Neural progenitor cell (in vitro differentiated cells): ENCODE data around the gene SAPCD2. TPM values are rescaled to one million over a fixed set of nuclear protein-coding genes. Genes with fewer than 3 reads are reported as not detected.

Source experiments
- DNase-seq: peaks from one replicate; pipeline ENCODE4 v3.0.0-alpha.2; 2016; ENCODE audit warnings: low spot score
- H2AFZ ChIP-seq: fragments of 200-600 bp; sonication (generic); replicated peaks from 2 replicates; pipeline ENCODE4 v1.6.1; 2016; ENCODE audit warnings: antibody characterized with exemption
- H3F3A ChIP-seq: fragments of 200-600 bp; sonication (generic); 2 replicates; pipeline ENCODE4 v1.6.1; 2016; ENCODE audit warnings: antibody characterized with exemption, low read depth
- H3K27ac ChIP-seq: fragments of 200-600 bp; sonication (generic); 2 replicates; pipeline ENCODE4 v1.5.1; 2016; ENCODE audit warnings: mild to moderate bottlenecking
- H3K27me3 ChIP-seq: fragments of 200-600 bp; sonication (generic); 2 replicates; pipeline ENCODE4 v1.6.1; 2016; ENCODE audit warnings: mild to moderate bottlenecking, moderate library complexity
- H3K36me3 ChIP-seq: fragments of 200-600 bp; sonication (generic); 2 replicates; pipeline ENCODE4 v1.5.1; 2016
- H3K4me1 ChIP-seq: fragments of 200-600 bp; sonication (generic); 2 replicates; pipeline ENCODE4 v1.6.1; 2016; ENCODE audit warnings: mixed run types
- H3K4me2 ChIP-seq: fragments of 200-600 bp; sonication (generic); 2 replicates; pipeline ENCODE4 v1.6.1; 2016
- H3K4me3 ChIP-seq: fragments of 200-600 bp; sonication (generic); 2 replicates; pipeline ENCODE4 v1.5.1; 2016
- H3K79me2 ChIP-seq: fragments of 200-600 bp; sonication (generic); 2 replicates; pipeline ENCODE4 v1.6.1; 2016; ENCODE audit warnings: low read depth
- H3K9ac ChIP-seq: fragments of 200-600 bp; sonication (generic); 2 replicates; pipeline ENCODE4 v1.6.1; 2016
- H3K9me3 ChIP-seq: fragments of 200-600 bp; sonication (generic); 2 replicates; pipeline ENCODE4 v1.5.1; 2016; ENCODE audit warnings: low read depth
- H4K20me1 ChIP-seq: fragments of 200-600 bp; sonication (generic); 2 replicates; pipeline ENCODE4 v1.6.1; 2016; ENCODE audit warnings: low read depth
- H3K27ac Mint-ChIP-seq: 3 replicates; pipeline ENCODE4 v1.8.0; 2021; ENCODE audit warnings: mixed read lengths
- H3K27me3 Mint-ChIP-seq: 2 replicates; pipeline ENCODE4 v1.8.0; 2022; ENCODE audit warnings: low read depth, mild to moderate bottlenecking, inconsistent platforms, moderate library complexity, mixed read lengths; ENCODE audit not compliant: insufficient read depth
- H3K36me3 Mint-ChIP-seq: 3 replicates; pipeline ENCODE4 v1.8.0; 2021; ENCODE audit warnings: mixed read lengths
- H3K4me1 Mint-ChIP-seq: 3 replicates; pipeline ENCODE4 v1.8.0; 2021; ENCODE audit warnings: mixed read lengths
- H3K4me3 Mint-ChIP-seq: 3 replicates; pipeline ENCODE4 v1.8.0; 2021; ENCODE audit warnings: mild to moderate bottlenecking, moderate library complexity, mixed read lengths
- H3K9me3 Mint-ChIP-seq: 3 replicates; pipeline ENCODE4 v1.8.0; 2020; ENCODE audit warnings: mixed read lengths
- EZH2 ChIP-seq: fragments of 200-600 bp; sonication (generic); IDR thresholded peaks from 2 replicates; pipeline ENCODE4 v1.6.1; 2017; ENCODE audit warnings: antibody characterized with exemption, mild to moderate bottlenecking, moderate library complexity
- EZH2phosphoT487 ChIP-seq: fragments of 200-600 bp; sonication (generic); IDR thresholded peaks from 2 replicates; pipeline ENCODE4 v1.6.1; 2017; ENCODE audit warnings: antibody characterized with exemption
- total RNA-seq: library from RNA; depleted of rRNA; stranded (reverse); fragments of >200 nt; gene quantifications from 2 replicates; pipeline ENCODE4 v1.2.3, GENCODE V29; 2015; ENCODE audit warnings: low replicate concordance
- TF ChIP-seq, protein P1 (sequence below): fragments of 200-600 bp; sonication (generic); IDR thresholded peaks from 2 replicates; pipeline ENCODE4 v1.5.1; 2017; ENCODE audit warnings: antibody characterized with exemption, mild to moderate bottlenecking

Gene SAPCD2
- total RNA-seq, 1 donor from 2014 or later: 5.7 TPM

DNA sequence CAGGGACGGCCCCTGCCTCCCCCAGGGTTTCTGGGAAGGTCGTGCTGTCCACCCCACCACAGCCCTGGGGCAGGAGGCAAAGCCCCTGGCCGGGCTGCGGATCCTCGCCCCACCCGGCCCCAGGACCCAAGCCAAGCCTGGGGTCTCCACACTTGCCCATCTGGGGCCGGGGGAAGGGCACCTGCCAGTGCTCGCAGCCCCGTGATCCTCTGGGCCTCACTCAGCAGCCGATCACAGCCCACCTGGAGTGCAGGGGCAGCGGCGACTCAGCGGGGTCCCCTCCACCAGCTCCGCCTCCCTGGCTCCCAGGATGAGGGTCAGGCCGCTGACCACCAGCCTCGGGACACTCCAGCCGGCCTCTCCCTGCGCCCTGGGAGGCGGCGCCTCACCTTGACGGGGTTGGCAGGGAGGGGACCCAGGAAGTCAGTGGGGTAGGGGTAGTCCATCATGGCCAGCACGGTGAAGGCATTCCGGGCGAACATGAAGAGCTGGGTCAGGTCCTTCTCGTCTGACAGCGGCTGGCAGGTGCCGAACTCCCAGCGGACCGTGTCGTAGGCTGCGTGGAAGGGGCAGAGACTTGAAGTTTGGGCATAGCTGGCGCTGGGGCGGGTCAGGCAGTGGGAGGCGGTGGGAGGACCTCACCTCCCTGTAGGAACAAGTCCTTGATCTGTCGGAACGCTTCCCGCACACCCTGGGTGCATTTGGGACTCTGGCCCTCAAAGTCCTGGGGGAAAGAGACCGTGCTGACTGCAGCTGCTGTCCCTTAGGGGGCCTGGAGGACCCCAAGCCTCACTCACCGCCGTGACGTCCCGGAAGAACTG is 42.4 kb upstream of the SAPCD2 start:
- H3K4me3 Mint-ChIP-seq: peak overlapping the region; percentile 77
- TF ChIP-seq EZH2phosphoT487 (no peak), EZH2 (no peak)
- TF ChIP-seq, protein P1, sequence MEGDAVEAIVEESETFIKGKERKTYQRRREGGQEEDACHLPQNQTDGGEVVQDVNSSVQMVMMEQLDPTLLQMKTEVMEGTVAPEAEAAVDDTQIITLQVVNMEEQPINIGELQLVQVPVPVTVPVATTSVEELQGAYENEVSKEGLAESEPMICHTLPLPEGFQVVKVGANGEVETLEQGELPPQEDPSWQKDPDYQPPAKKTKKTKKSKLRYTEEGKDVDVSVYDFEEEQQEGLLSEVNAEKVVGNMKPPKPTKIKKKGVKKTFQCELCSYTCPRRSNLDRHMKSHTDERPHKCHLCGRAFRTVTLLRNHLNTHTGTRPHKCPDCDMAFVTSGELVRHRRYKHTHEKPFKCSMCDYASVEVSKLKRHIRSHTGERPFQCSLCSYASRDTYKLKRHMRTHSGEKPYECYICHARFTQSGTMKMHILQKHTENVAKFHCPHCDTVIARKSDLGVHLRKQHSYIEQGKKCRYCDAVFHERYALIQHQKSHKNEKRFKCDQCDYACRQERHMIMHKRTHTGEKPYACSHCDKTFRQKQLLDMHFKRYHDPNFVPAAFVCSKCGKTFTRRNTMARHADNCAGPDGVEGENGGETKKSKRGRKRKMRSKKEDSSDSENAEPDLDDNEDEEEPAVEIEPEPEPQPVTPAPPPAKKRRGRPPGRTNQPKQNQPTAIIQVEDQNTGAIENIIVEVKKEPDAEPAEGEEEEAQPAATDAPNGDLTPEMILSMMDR: no peak

DNA sequence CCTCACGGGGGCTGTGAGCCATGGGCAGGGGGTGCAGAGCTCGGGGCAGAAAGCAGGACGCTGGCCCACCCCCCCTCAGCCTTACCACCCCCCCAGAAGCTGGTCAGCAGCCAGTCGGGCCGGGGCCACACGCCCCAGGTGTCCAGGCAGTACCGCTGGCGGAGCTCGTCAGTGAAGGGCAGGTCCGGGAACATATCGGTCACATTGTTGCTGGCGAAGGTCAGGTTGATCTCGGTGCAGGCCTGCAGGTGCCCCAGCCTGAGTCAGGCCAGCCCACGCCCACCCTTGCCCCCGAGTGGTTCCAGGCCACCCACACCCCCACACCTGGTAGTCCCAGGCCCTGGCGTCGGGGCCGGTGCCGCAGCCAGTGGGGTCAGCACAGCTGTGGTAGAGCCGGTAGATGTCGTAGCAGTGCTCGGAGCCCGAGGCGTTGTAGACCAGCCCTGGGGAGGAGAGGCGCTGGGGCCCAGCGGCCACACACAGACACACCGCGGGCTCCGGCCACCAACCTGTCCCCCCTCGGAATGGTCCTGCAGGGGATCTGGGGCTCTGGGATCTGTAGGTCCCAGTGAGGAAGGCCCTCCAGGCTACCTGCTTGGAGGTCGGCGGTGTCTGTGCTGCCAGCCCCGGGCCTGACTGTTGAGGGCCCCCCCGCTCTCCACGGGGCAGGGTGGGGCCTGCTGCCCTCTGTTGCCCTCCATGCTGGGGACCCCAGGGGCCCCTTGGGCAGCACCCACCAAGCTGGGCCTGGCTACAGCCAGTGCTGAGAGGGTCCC is 41.6 kb upstream of the SAPCD2 start:
- Mint-ChIP-seq H3K4me1 (no peaks in the 10 kb centered on the region), H3K36me3 (no peaks in the 10 kb centered on the region), H3K27me3 (peaks cover 13% of the 10 kb centered on the region), H3K9me3 (no peaks in the 10 kb centered on the region), H3K4me3 (no peak overlapping the region), H3K27ac (no peak overlapping the region)
- Histone ChIP-seq H3K4me2 (no peak overlapping the region), H4K20me1 (no peaks in the 10 kb centered on the region), H3K9me3 (no peaks in the 10 kb centered on the region), H2AFZ (no peak overlapping the region), H3F3A (no peaks in the 10 kb centered on the region), H3K9ac (no peak overlapping the region), H3K36me3 (no peaks in the 10 kb centered on the region), H3K27me3 (peaks cover 48% of the 10 kb centered on the region), H3K27ac (no peak overlapping the region), H3K4me1 (peaks cover 8% of the 10 kb centered on the region), H3K79me2 (no peaks in the 10 kb centered on the region), H3K4me3 (no peak overlapping the region)
- DNase-seq: no peak
- TF ChIP-seq EZH2 (no peak), EZH2phosphoT487 (no peak)
- TF ChIP-seq, protein P1: no peak

More for the DNA sequence above, 42.4 kb upstream of the SAPCD2 start:
- no peaks in the 10 kb centered on the region for H3K36me3 Mint-ChIP-seq
- Histone ChIP-seq H3K4me1 (peaks cover 8% of the 10 kb centered on the region), H3K79me2 (no peaks in the 10 kb centered on the region), H3K27ac (no peak overlapping the region), H3K4me2 (no peak overlapping the region), H3K27me3 (peaks cover 56% of the 10 kb centered on the region), H3F3A (no peaks in the 10 kb centered on the region), H3K36me3 (no peaks in the 10 kb centered on the region), H2AFZ (no peak overlapping the region), H3K9me3 (no peaks in the 10 kb centered on the region), H3K4me3 (no peak overlapping the region), H4K20me1 (no peaks in the 10 kb centered on the region), H3K9ac (no peak overlapping the region)
- H3K27ac Mint-ChIP-seq: no peak overlapping the region
- no peak for DNase-seq
- H3K4me1 Mint-ChIP-seq: no peaks in the 10 kb centered on the region
- peaks cover 14% of the 10 kb centered on the region for H3K27me3 Mint-ChIP-seq
- H3K9me3 Mint-ChIP-seq: no peaks in the 10 kb centered on the region

- no peak for DNase-seq
- Histone ChIP-seq H4K20me1 (no peaks in the 10 kb centered on the region), H3K27me3 (peaks cover 39% of the 10 kb centered on the region), H3K9me3 (no peaks in the 10 kb centered on the region), H3K4me3 (no peak overlapping the region), H3K79me2 (no peaks in the 10 kb centered on the region), H3K9ac (no peak overlapping the region), H3K27ac (no peak overlapping the region), H2AFZ (no peak overlapping the region), H3K4me1 (peaks cover 8% of the 10 kb centered on the region), H3K36me3 (no peaks in the 10 kb centered on the region), H3F3A (no peaks in the 10 kb centered on the region), H3K4me2 (no peak overlapping the region)
- Mint-ChIP-seq H3K9me3 (no peaks in the 10 kb centered on the region), H3K4me1 (no peaks in the 10 kb centered on the region), H3K36me3 (no peaks in the 10 kb centered on the region), H3K4me3 (no peak overlapping the region), H3K27me3 (peaks cover 8% of the 10 kb centered on the region), H3K27ac (no peak overlapping the region)
- no peak for TF ChIP-seq EZH2phosphoT487
- TF ChIP-seq, protein P1: no peak
- TF ChIP-seq EZH2: no peak
Measured at GRCh38 chr9:137110911-137111787, 40.8 kb upstream of the SAPCD2 start.
